IPS-18a (cell line): ENCODE measurements around the gene LEFTY2.
"Not testable (repeated sequence)": the region's sequence is repeated elsewhere in the genome, so short reads cannot be mapped to it uniquely, and the experiment has no call there.

Source experiments
- H3K27ac ChIP-seq: one replicate; pipeline ENCODE4 v1.5.1; 2013; ENCODE audit warnings: low read length
- H3K27me3 ChIP-seq: one replicate; pipeline ENCODE4 v1.6.1; 2013; ENCODE audit warnings: mild to moderate bottlenecking, low read length; ENCODE audit not compliant: control insufficient read depth, insufficient read depth
- H3K36me3 ChIP-seq: one replicate; pipeline ENCODE4 v1.6.1; 2013; ENCODE audit warnings: low read depth, low read length; ENCODE audit not compliant: control insufficient read depth
- H3K4me1 ChIP-seq: one replicate; pipeline ENCODE4 v1.6.1; 2013; ENCODE audit warnings: low read depth, low read length; ENCODE audit not compliant: control insufficient read depth
- H3K4me3 ChIP-seq: one replicate; pipeline ENCODE4 v1.5.1; 2013; ENCODE audit warnings: low read length
- H3K9ac ChIP-seq: one replicate; pipeline ENCODE4 v1.6.1; 2013; ENCODE audit warnings: mild to moderate bottlenecking, low read length, moderate library complexity
- H3K9me3 ChIP-seq: one replicate; pipeline ENCODE4 v1.6.1; 2013; ENCODE audit warnings: low read depth, low read length; ENCODE audit not compliant: control insufficient read depth

The LEFTY2 gene, protein sequence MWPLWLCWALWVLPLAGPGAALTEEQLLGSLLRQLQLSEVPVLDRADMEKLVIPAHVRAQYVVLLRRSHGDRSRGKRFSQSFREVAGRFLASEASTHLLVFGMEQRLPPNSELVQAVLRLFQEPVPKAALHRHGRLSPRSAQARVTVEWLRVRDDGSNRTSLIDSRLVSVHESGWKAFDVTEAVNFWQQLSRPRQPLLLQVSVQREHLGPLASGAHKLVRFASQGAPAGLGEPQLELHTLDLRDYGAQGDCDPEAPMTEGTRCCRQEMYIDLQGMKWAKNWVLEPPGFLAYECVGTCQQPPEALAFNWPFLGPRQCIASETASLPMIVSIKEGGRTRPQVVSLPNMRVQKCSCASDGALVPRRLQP

DNA sequence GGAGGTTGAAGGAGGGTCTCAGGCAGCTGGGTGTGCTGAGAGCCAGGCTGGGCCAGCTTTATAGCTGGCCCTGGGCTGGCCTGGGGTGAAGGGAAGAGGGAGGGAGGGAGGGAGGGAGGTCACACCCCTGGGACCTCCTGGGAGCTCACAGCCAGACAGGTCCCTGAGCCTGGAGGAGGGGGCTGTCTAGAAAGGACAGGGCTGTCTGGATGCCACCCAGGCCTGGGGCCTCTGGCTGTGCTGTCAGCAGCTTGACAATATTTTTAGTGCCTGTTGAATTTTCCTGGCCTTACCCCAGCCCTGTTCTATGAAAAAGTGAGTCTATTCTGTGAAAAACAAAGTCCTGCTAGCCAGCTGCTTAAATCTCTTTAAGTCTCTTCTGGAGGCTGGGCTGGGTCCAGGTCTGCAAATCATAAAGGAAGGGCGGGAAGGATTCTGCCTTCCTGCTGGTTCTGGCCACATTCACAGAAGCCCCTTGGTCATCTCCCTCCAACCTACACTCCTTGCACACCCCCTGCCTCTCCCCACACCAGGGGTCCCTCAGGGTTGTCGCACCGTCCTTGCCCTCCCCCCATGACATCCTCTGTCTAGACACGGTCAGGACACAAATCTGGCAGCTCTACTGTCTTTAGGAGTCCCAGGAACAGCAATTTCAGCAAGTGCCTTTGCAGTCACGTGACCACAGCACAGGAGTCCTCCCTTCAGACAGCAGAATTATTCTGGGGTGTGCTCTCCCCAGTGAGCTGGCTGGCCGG, at the start of gene LEFTY2:
Gene LEFTY2, minus strand, starts transcription at position 34 of the 755 bp plus-strand sequence. CDS start 80 bp downstream, outside the sequence.
- Histone ChIP-seq H3K4me1 (peaks cover 16% of the 10 kb centered on the region), H3K9me3 (no peaks in the 10 kb centered on the region), H3K4me3 (no peak within 1 kb of the TSS), H3K36me3 (no peaks in the 10 kb centered on the region), H3K27me3 (peaks cover 10% of the 10 kb centered on the region), H3K27ac (no peak within 1 kb of the TSS), H3K9ac (no peak within 1 kb of the TSS)

GRCh38 chr1:225987491-225988316, 46.7 kb upstream of the LEFTY2 start:
- H3K27me3 ChIP-seq = no peaks in the 10 kb centered on the region
- no peaks in the 10 kb centered on the region for H3K9me3 ChIP-seq
- H3K36me3 ChIP-seq = peaks cover 75% of the 10 kb centered on the region
- H3K4me1 ChIP-seq = no peaks in the 10 kb centered on the region
- no peak overlapping the region for H3K4me3 ChIP-seq
- no peak overlapping the region for H3K27ac ChIP-seq
- H3K9ac ChIP-seq = no peak overlapping the region

GRCh38 chr1:225981714-225982113, 40.7 kb upstream of the LEFTY2 start:
- H3K27ac ChIP-seq = no peak overlapping the region
- no peak overlapping the region for H3K9ac ChIP-seq
- no peaks in the 10 kb centered on the region for H3K9me3 ChIP-seq
- no peaks in the 10 kb centered on the region for H3K4me1 ChIP-seq
- no peak overlapping the region for H3K4me3 ChIP-seq
- peaks cover 46% of the 10 kb centered on the region for H3K36me3 ChIP-seq
- no peaks in the 10 kb centered on the region for H3K27me3 ChIP-seq

GRCh38 chr1:225980005-225980836, 39.2 kb upstream of the LEFTY2 start:
- Histone ChIP-seq H3K4me1 (no peaks in the 10 kb centered on the region), H3K9me3 (no peaks in the 10 kb centered on the region), H3K9ac (no peak overlapping the region), H3K27ac (no peak overlapping the region), H3K4me3 (no peak overlapping the region), H3K36me3 (peaks cover 31% of the 10 kb centered on the region), H3K27me3 (no peaks in the 10 kb centered on the region)

DNA sequence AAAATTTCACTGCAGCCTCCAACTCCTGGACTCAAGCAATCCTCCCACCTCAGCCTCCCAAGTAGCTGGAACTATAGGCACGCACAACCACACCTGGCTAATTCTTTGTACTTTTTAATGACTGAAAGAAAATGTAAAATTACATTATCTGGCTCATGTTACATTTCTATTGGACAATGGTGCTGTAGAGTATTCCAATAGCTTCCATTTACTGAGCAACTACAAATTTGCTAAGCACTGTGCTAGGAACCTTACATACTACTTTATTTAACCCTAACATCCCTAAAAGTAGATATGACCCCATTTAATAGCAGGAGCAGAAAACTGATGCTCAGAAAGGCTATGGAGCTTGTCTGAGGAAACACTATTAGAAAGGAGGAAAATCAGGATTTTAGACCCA, 38.4 kb upstream of the LEFTY2 start:
- Histone ChIP-seq H3K9ac (no peak overlapping the region), H3K36me3 (peaks cover 25% of the 10 kb centered on the region), H3K4me1 (no peaks in the 10 kb centered on the region), H3K4me3 (no peak overlapping the region), H3K27ac (no peak overlapping the region), H3K27me3 (no peaks in the 10 kb centered on the region), H3K9me3 (no peaks in the 10 kb centered on the region)

DNA sequence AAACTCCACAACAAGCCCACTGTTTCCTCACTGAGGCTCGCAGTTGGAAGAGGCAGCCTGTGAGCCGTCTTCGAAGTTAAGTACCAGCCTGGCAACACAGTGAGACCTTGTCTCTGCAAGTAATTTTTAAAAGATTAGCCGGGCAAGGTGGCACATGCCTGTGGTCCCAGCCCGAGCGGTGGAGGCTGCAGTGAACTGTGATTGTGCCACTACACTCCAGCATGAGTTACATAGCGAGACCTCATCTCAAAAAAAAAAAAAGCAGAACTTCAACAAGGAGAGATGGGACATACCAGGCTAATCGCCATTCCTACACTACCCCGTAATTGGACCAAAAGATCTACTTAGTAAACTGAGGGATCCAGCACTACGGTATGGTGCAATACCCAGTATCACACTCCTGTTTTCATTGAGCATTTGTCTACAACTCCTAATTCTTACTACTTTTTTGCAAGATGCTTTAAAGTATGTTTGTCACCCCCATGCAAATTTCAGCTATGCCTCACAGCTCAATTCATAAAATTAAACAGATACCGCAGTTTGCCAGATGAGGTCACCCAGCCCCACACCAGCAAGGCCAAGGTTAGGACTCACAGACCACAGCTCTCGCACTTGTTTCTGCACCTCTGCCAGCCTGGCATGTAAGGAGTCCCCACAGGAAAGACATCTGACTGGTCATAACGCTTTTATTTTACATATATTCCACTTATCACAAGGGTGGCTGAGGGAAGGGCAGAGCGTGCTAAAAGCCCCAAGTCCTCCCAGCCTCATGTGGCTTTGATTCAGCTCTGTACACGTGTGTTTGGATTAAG, 37.1 kb upstream of the LEFTY2 start:
- Histone ChIP-seq H3K4me3 (no peak overlapping the region), H3K9ac (no peak overlapping the region), H3K4me1 (no peaks in the 10 kb centered on the region), H3K36me3 (peaks cover 17% of the 10 kb centered on the region), H3K27ac (no peak overlapping the region), H3K27me3 (no peaks in the 10 kb centered on the region), H3K9me3 (no peaks in the 10 kb centered on the region)

DNA sequence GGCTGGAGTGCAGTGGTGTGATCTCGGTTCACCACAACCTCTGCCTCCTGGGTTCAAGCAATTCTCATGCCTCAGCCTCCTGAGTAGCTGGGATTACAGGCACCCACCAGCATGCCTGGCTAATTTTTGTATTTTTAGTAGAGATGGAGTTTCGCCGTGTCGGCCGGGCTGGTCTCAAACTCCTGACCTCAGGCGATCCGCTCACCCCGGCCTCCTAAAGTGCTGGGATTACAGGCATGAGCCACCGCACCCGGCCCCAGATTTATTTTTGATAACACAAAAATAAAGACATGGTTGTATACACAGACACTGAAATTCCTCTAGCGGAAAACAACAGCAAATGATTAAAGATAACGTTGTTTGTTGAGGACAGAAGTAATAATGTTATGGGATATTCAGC, 34.1 kb upstream of the LEFTY2 start:
- not testable (repeated sequence) for H3K27me3 ChIP-seq, H3K4me1 ChIP-seq, H3K9ac ChIP-seq, H3K27ac ChIP-seq, H3K36me3 ChIP-seq, H3K9me3 ChIP-seq, H3K4me3 ChIP-seq

- H3K9ac ChIP-seq = no peak overlapping the region
- H3K4me3 ChIP-seq = no peak overlapping the region
- H3K4me1 ChIP-seq = no peaks in the 10 kb centered on the region
- H3K9me3 ChIP-seq = no peaks in the 10 kb centered on the region
- no peaks in the 10 kb centered on the region for H3K27me3 ChIP-seq
- H3K36me3 ChIP-seq = no peaks in the 10 kb centered on the region
- H3K27ac ChIP-seq = no peak overlapping the region
These were observed 33.4 kb upstream of the LEFTY2 start for GRCh38 chr1:225974454-225974853.

- no peaks in the 10 kb centered on the region for H3K36me3 ChIP-seq
- no peaks in the 10 kb centered on the region for H3K27me3 ChIP-seq
- H3K4me1 ChIP-seq = no peaks in the 10 kb centered on the region
- H3K27ac ChIP-seq = no peak overlapping the region
- H3K9me3 ChIP-seq = no peaks in the 10 kb centered on the region
- no peak overlapping the region for H3K9ac ChIP-seq
- H3K4me3 ChIP-seq = no peak overlapping the region
These were observed 32.1 kb upstream of the LEFTY2 start for GRCh38 chr1:225973158-225973557.

DNA sequence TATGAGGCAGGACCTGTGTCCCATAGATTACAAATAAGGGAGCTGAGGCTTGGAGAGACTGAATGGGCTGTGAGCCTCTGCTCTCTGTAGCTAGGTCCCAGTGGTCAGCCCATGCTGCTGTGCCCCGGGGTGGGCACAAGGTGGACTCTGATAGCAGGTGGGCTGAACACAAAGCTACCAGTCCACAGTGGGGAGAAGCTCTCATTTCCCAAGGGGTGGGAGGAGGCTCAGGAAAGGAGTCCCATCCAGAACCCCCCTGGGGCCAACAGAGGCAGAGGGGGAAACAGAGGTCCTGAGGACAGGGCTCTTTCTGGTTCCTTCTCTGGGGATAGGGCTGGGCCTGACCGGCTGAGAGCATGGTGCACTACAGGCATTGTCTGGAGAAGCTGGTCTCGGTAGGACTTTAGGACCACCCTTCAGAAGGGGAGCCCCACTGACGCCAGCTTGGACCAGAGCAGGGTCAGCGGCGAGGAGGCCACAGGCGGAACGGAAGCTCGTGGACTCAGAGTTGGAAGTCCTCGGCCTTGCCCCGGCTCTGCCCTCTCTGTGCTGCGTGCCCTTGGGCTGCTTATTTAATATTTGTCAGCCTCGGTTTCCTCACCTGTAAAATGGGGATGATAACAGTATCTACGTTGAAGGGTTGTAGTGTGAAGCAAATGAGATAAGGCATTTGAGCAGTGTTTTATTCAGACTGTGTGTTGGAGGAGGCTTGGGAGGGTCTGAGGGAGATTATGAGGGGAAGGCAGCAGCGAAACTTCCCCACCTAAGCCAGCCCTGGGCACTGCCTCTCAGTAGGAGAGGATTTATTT, 31.5 kb upstream of the LEFTY2 start:
- Histone ChIP-seq H3K27me3 (no peaks in the 10 kb centered on the region), H3K4me1 (no peaks in the 10 kb centered on the region), H3K27ac (no peak overlapping the region), H3K36me3 (no peaks in the 10 kb centered on the region), H3K9ac (no peak overlapping the region), H3K9me3 (no peaks in the 10 kb centered on the region), H3K4me3 (no peak overlapping the region)
